SKM-1 treated with dmso at 0.1 percent for 144 hours (cell line): ENCODE results near the gene SCYGR4.
"Not testable (repeated sequence)": the region's sequence is repeated elsewhere in the genome, so short reads cannot be mapped to it uniquely, and the experiment has no call there.

ENCODE experiments used
- DNase-seq: peaks from one replicate; lab custom pipeline; 2025; ENCODE audit not compliant: unreplicated experiment; lab: John Stamatoyannopoulos, UW

SCYGR4 gene

GRCh38 chr2:227617316-227618230 lies at the start of gene SCYGR4:
Gene SCYGR4 (plus strand): TSS chr2:227617498. CDS start chr2:227617498, 0 bp downstream.
- no peak for DNase-seq

DNA sequence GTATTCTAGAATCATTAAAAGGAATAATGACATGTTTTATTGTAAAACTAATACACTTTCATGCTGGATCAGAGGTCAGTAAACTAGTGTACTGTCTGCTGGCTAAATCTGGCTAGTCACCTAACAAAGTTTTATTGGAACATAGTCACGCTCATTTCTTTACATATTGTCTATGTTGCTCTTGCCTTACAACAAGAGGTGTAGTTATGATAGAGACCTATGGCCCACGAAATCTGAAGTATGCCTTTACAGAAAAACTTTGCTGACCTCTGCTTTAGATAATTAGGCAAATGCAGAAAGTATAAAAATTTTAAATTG lies 48.5 kb upstream of the SCYGR4 start:
- no peak for DNase-seq

DNA sequence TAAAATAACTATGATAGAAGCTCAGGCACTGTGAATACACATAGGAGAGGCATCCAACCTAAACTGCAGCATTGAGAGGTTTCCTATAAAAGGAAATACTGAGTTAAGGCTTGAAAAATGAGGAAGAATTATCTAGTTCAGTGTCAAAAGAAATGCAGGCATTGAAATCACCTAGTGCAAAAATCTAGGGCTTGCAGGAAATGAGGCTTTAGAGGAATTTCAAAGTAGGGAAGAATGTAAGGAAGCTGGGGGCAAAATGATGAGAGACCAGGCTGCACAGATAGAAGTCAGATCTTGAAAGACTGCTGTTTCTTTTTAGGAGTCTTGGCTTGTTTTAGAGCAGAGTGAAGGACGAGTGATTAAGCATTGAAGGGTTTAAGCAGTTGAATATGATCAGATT lies 46.7 kb upstream of the SCYGR4 start:
- no peak for DNase-seq

DNA sequence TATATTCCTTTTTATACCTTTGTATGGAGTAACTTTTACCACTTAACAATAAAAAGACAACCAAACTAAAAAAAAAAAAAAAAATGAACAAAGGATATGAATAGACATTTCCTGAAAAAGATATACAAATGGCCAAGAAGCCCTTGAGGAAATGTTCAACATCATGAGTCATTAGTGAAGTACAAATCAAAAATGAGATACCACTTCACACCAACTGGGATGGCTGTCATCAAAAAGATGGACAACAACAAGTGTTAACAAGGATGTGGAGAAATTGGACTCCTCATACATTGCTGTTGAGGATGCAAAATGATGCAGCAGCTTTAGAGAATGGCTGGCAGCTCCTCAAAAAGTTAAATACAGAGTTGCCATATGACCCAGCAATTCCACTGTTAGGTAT lies 41.2 kb upstream of the SCYGR4 start:
- DNase-seq = no peak

DNA sequence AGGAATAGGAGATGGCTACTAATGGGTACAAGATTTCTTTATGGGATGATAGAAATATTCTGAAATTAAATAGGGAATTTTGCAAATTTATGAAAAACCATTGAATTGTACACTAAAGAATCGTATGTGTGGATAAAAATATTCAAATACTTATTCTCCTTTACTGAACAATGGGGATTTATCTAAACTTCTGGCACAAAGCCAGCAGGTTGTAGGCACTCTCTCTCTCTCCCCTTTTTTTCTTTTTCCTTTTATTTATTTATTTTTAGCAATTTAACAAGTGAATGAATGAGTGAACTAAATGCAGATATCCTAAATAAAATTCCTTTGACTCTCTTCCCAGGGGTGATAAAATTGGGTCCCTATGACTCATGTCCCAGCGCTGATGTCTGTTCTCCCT lies 40.5 kb upstream of the SCYGR4 start:
- DNase-seq = no peak

DNA sequence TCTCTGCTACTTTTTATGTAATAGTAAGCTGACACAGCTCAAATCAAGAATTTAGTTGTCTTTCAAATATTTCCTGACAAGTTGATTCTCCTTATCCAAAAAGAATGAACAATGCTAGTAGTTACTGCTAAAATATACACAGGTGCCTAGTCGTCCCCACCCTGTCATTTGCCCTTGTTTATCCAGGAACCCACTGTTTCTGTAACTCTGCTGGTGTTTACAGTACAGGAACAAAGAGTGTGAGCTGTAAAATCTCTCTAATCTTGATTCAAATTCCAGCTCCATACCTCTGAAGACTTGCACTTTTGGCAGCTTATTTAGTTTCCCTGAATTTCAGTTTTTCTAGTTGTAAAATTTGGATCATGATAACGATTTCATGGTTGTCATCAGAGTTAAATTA lies 39.7 kb upstream of the SCYGR4 start:
- no peak for DNase-seq

DNA sequence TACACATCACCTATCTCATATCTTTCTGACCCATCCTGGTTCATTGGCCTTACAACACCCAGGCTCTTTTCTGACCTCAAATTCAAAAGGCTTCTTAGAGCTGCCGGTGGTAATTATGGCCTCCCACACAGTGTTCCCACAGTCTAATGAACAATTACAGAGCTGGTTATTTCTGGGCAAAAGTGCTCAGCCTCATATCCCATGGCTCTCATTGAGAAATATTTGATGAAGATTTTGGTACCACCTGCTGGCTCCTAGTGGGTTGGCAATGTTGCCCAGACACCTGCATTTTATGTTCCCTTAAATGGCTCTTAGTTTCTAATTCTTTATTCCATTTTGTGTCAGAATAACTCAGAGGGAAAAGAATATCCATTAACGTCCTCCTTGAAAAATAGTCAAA lies 38.7 kb upstream of the SCYGR4 start:
- no peak for DNase-seq

DNA sequence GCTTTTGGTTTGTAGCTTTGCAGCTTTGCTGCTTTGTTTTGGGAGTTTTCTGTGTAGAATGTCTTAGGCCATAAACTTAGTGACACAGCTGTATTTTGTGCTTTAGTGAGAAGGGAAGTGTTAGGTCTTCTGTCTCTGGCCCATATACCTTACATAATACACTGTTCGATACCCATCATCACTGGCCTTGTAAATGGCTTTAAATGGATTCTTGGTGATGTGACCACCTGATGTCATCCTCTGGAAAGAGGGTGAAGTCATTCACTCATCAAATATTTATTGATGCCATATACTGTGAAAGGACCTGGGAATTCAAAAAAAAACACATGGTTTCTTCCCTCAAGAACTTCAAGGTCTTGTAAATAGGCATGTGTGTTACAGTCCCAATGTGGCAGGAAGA lies 37.5 kb upstream of the SCYGR4 start:
- DNase-seq = no peak

DNA sequence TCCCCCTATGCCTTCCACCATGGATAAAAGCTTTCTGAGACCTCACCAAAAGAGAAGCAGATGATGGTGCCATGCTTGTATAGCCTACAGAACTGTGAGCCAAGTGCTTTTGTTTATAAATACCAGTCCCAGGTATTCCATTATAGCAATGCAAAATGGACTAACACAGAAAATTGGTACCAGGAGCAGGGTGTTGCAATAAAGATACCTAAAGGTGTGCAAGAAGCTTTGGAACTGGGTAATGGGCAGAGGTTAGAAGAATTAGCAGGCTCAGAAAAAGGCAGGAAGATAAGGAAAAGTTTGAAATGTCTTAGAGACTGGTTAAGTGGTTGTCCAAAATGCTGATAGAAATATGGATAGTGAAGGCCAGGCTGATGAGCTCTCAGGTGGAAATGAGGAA lies 34.9 kb upstream of the SCYGR4 start:
- DNase-seq = no peak

DNA sequence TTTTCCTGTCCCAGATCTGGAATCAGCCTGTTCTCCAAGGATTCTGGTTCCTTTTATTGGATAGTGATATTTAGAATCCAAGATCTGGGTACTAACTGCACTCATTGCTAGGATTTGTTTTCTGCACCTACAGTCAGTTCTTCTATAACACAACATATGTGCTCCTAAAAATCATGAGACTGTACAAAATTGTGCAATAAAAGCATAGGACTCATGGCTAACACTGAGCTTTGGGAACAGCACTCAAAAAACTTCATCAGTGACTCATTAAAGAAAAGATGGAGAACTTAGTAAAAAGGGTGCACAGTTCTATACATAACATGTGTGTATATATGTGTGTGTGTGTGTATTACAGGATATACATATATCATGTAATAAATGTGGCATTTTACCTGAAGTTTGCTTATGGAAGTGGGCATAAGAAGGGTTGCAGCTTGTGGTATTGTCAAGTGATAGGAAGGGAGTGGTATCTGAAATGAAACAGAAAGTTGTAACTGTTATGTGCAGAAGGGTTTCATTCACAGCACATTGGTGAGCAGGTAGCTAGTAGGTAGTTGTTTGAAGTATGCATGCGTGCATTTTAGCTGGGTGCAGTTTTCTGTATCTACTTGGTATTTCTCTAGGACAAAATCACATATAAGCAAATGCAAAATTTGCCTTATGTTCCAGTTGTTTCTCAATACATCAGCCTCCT lies 24.5 kb upstream of the SCYGR4 start:
- DNase-seq = no peak

GRCh38 chr2:227595797-227596196 lies 21.5 kb upstream of the SCYGR4 start:
- no peak for DNase-seq

DNA sequence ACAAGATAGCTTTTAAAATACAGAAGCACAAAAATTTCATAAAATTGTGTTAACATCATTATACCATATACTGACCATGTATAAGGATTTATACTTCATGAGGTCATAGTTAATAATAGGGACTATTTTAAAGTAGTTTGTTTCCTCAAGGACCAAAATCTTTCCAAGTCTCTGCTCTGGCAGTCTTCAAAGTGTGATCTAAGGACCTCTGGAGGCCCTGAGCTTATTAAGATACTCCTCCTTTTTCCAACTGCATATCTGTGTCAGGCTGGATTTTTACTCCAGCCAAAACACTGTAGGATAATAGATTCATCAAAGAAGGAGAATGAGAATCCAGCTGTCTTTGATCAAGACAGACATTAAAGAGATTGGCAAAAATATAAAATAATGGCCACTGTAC lies 20.3 kb upstream of the SCYGR4 start:
- DNase-seq = no peak

GRCh38 chr2:227597998-227598397 lies 19.3 kb upstream of the SCYGR4 start:
- DNase-seq = no peak

DNA sequence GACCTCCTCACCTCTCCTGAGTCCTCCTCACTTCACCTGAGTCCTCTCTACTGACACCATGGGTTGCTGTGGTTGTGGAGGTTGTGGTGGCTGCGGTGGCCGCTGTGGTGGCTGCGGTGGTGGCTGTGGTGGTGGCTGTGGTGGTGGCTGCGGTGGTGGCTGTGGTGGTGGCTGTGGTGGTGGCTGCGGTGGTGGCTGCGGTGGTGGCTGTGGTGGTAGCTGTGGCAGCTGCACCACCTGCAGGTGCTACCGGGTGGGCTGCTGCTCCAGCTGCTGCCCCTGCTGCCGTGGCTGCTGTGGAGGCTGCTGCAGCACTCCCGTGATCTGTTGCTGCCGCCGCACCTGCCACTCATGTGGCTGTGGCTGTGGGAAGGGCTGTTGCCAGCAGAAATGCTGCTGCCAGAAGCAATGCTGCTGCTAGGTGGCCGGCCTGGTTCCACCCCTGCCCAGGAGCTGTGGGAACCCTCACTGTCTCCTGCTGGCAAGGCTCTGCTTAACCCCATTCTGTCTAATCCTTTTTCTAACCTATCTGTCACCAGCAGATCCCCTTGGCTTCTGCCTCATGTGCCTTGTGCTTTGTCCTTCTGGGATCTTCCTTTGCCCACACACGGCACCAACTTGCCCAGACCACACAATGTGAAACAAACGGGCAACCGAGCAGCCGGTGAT lies 18.3 kb upstream of the SCYGR4 start, which contains the start of gene SCYGR2:
SCYGR2 (plus strand) TSS at position 59 of the 669 bp plus-strand sequence; CDS start at position 59, 0 bp downstream.
- not testable (repeated sequence) for DNase-seq

GRCh38 chr2:227602358-227602757 lies 14.9 kb upstream of the SCYGR4 start:
- DNase-seq = no peak

- no peak for DNase-seq
Measured at GRCh38 chr2:227606476-227606875, 10.8 kb upstream of the SCYGR4 start.

- no peak for DNase-seq
Measured at GRCh38 chr2:227607941-227608340, 9.4 kb upstream of the SCYGR4 start.

GRCh38 chr2:227608561-227609338 lies 8.5 kb upstream of the SCYGR4 start:
- DNase-seq = peak; percentile 84

GRCh38 chr2:227610123-227610522 lies 7.2 kb upstream of the SCYGR4 start:
- no peak for DNase-seq

DNA sequence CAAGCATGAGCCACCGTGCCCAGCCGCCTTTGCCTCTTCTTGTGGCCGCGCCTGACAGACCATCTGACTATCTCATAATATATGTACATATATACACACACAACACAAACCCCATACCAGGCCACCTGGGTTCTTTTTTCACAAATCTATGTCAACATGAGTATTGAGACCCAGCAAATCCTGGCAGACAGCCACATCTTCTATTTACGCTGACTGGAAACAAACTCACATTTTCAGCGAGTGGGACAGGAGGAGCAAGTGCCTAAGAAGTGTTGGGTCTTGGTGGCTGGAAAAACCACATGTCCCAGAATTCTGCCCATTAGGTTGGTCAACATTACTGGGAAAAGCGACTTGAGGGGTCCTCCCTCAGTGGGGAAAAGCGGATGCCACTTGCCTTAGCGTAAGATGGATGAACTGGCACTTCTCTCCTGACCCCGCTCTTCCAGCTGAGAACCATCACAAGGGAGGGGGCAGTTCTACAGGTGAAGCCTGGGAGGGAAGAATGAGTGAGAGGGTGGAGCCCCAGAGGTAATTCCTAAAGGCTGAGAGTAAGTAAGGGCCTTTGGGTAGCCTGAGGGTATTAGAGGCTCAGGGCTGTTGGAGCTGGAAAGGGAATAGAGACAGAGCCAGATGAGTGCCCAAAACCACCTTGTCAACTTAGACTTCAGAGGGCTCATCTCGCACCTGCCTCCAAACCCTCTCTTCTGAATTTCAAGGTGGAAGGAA lies 4.6 kb upstream of the SCYGR4 start:
- no peak for DNase-seq
